ENCODE results near the gene YWHAB.
A peak's percentile ranks its signal among the peaks of the same experiment; 100 is the strongest.
"Not testable (repeated sequence)": the region's sequence is repeated elsewhere in the genome, so short reads cannot be mapped to it uniquely, and the experiment has no call there.

YWHAB gene

GRCh38 chr20:44885392-44886265 lies at the start of gene YWHAB:
TSS of gene YWHAB (plus strand) at chr20:44885705. CDS start at chr20:44901534, 15,829 bp downstream.
- peak; percentile 97 for DNase-seq (ENCODE audit: low spot score)

- DNase-seq (ENCODE audit: low spot score), result no peak
Measured at GRCh38 chr20:44836601-44837120, 48.8 kb upstream of the YWHAB start.

GRCh38 chr20:44837946-44838345 lies 47.6 kb upstream of the YWHAB start:
- no peak for DNase-seq (ENCODE audit: low spot score)

- no peak for DNase-seq (ENCODE audit: low spot score)
Measured at GRCh38 chr20:44838521-44838920, 47.0 kb upstream of the YWHAB start.

- DNase-seq (ENCODE audit: low spot score), result no peak
Measured at GRCh38 chr20:44839481-44839880, 46.0 kb upstream of the YWHAB start.

GRCh38 chr20:44840826-44841225 lies 44.7 kb upstream of the YWHAB start:
- DNase-seq (ENCODE audit: low spot score), result no peak

- no peak for DNase-seq (ENCODE audit: low spot score)
Measured at GRCh38 chr20:44841955-44842354, 43.5 kb upstream of the YWHAB start.

- DNase-seq (ENCODE audit: low spot score), result no peak
Measured at GRCh38 chr20:44843876-44844275, 41.6 kb upstream of the YWHAB start.

GRCh38 chr20:44848254-44849015 lies 37.1 kb upstream of the YWHAB start:
- no peak for DNase-seq (ENCODE audit: low spot score)

GRCh38 chr20:44849703-44850102 lies 35.8 kb upstream of the YWHAB start:
- DNase-seq (ENCODE audit: low spot score), result no peak

GRCh38 chr20:44850272-44850671 lies 35.2 kb upstream of the YWHAB start:
- DNase-seq (ENCODE audit: low spot score), result no peak

- no peak for DNase-seq (ENCODE audit: low spot score)
Measured at GRCh38 chr20:44850837-44851236, 34.7 kb upstream of the YWHAB start.

- DNase-seq (ENCODE audit: low spot score), result no peak
Measured at GRCh38 chr20:44851545-44851944, 34.0 kb upstream of the YWHAB start.

GRCh38 chr20:44856442-44856841 lies 29.1 kb upstream of the YWHAB start:
- DNase-seq (ENCODE audit: low spot score), result no peak

GRCh38 chr20:44856856-44857448 lies 28.6 kb upstream of the YWHAB start:
- DNase-seq (ENCODE audit: low spot score), result no peak

GRCh38 chr20:44858606-44859360 lies 26.7 kb upstream of the YWHAB start:
- DNase-seq (ENCODE audit: low spot score), result no peak

GRCh38 chr20:44861531-44862006 lies 23.9 kb upstream of the YWHAB start:
- no peak for DNase-seq (ENCODE audit: low spot score)

GRCh38 chr20:44862286-44862685 lies 23.2 kb upstream of the YWHAB start:
- DNase-seq (ENCODE audit: low spot score), result no peak

- not testable (repeated sequence) for DNase-seq (ENCODE audit: low spot score)
Measured at GRCh38 chr20:44863365-44864084, 22.0 kb upstream of the YWHAB start.

- DNase-seq (ENCODE audit: low spot score), result not testable (repeated sequence)
Measured at GRCh38 chr20:44864493-44864892, 21.0 kb upstream of the YWHAB start.

Data from CD4-positive, alpha-beta T cell treated with Interleukin-2 at 100 ng/mL for 4 hours (primary cell).